OCI-M1 (cell line): ENCODE measurements around the gene RBM7.
A peak's percentile ranks its signal among the peaks of the same experiment; 100 is the strongest.

Experiments
- DNase-seq: peaks from one replicate; lab custom pipeline; 2025; lab: John Stamatoyannopoulos, UW

RBM7 gene

GRCh38 chr11:114400216-114400914 is at the start of gene RBM7, which contains the start of gene C11orf71:
RBM7 (plus strand) TSS chr11:114400666; CDS start chr11:114400672, 6 bp downstream.
C11orf71 (minus strand) TSS chr11:114400511; CDS start chr11:114400331, 180 bp downstream.
- DNase-seq = peak; percentile 99

GRCh38 chr11:114353443-114353842 is 47.0 kb upstream of the RBM7 start:
- no peak for DNase-seq

DNA sequence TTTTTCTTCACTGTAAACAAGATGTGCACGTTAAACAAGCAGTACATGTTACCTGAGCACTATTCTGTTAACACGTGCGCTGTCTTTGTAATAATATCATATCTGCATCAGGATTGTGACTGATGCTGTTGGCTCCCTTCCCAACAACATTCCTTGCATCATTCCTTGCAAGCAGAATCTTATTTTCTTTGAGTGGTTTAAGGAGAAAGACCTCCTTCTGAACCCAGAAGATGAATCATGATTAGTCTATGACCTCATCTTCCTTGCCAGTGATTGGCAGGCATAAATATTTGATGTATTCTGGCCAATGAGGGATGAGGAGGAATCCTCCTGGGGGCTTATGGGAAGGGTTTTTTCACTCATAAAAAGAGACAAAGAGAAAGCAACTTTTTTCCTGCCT is 46.4 kb upstream of the RBM7 start:
- no peak for DNase-seq

DNA sequence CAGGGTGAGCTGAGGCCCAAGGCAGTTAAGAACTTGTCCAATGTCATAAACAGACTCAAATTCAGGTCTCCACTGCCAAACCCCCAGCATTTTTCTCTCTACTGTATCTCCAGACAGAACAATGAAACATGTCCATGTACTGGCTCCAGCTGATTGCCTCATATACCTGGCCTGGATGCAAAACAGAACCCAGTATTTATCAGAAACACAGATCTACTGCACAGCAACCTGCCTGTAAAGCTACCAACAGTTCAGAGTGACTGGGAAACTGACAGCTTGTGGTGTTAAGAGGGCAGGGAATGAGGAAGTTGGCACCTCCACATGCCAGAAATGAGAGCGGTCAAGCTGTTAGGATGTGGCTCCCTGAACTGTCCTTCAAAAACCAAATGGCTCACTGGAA is 41.8 kb upstream of the RBM7 start:
- DNase-seq = peak; percentile 28

DNA sequence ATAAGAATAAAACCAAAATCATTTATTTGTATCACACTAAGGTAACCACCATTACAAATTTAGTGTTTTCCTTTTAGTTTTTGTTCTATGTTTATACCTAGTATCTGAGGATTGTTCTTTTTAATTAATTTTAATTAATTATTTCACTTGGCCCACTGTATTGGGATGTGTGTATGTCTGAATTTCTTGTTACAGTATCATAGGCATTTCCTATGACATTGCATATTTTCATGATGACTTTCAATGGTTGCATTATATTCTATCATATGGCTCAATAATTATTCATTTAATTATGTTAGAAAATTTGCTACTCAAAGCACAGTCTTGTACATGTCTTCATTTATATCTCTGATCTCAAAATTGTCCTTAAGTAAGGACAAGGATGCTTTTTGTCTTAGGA is 41.1 kb upstream of the RBM7 start:
- DNase-seq = no peak

DNA sequence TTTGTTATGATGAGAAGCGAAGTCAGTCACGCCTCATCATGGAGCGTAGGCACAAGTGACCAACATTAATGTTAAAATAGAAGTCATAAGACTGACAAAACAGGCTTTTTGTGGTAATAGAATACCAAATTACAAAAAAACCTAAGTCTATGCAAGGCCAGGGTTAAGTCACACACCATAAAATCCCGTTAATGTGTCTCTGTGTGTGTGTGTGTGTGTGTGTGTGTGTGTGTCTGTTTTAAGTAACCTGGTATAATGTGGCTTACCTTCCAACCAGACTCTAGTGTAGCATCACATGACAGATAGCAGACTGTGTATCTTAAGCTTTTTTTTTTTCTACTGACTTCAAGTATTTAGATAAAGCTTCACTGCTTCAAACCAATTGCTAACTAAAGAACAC is 38.1 kb upstream of the RBM7 start:
- no peak for DNase-seq

- no peak for DNase-seq
Observed at GRCh38 chr11:114362958-114363357, 37.5 kb upstream of the RBM7 start.

DNA sequence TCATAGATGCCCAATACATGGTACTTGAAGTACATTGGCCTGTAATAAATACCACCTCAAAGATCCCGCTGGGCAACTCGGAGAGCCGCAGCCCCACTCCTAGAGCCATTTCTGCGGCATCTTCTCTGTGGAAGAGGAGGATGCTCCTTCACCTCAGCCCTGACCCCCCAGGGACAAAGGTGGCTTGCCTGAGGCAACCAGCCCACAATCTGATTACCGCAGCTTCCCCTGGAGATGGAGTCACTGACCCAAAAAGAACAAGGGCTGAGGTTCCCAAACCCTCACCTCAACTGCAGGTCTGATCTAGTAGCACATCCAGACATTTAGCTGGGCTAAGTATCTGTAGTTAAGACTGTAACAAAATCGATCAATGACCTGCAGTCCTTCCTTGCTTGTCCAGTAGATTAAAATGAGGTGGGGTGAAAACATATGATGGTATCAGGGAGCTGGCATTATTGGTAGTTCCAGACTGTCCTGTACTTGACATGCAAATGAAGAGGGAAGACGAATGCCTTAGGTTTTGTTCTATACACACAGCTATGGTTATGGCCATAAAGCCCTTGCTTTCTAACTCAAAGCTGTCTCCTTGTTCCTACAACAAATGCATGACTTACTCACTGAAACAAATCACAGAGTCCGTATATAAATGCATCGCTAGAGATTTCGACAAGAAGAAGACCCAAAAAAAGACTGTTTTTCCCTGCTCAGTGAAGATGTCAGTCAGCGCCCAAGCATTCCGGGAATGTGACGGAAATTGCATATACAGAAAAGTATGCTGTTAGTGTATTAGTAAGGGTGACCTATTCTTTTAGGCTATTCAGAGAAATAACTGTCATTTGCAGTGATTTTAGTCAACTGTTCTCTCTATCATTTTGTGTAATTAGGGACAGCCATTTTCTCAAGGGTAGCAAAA is 33.9 kb upstream of the RBM7 start:
- DNase-seq = no peak

GRCh38 chr11:114367244-114367957 is 33.1 kb upstream of the RBM7 start:
- DNase-seq = no peak

- DNase-seq = no peak
Observed at GRCh38 chr11:114368918-114369680, 31.4 kb upstream of the RBM7 start.

DNA sequence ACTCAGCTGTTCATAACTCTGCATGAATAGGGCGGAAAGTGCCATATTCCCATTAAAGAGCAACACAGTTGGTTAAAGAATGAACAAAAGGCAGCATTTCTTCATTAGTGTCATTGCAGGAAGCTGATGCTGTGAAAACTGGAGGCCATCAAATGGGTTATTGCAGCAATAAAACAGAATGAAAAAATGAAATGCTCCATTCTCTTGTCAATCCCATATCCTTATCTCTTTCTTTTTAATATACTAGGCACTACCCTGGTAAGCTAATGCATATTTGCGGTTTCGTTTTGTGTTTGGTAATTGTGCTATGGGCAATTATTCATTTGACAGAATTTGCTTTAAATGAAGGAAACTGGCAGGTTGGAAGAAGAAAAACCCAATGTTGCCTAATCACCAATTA is 25.4 kb upstream of the RBM7 start:
- no peak for DNase-seq

DNA sequence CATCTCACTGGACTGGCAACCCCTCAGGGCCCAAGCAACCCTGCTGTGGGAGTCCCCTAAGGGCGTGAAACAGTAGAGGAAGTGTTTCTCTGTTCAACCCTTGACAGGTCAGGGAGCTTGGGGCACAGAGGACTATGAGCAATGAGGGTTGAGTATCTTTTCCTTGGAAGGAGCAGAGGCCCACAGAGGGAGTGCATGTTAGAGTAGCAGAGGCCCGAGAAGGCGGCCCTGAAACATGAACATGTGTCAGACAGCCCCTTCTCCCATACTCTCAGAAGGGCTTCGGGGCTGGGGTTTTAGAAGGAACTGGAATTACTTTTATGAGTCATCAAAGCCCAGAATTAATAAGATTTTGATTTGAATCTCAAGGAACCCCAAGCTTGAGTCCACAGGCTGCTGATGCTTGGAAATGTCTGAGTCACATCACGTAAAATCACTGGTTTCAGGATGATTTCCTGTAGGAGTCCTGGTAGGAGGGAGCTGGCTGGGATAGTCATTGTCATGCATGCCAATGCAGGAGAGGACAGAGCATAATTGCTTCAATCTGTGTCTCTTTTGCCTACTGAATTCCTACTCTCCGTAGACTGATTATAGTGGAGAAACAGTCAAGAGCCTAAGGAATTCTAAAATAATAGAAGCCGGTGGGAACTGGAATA is 22.7 kb upstream of the RBM7 start:
- DNase-seq = no peak

GRCh38 chr11:114379394-114380069 is 20.9 kb upstream of the RBM7 start:
- DNase-seq = no peak

- no peak for DNase-seq
Observed at GRCh38 chr11:114382509-114382908, 18.0 kb upstream of the RBM7 start.

DNA sequence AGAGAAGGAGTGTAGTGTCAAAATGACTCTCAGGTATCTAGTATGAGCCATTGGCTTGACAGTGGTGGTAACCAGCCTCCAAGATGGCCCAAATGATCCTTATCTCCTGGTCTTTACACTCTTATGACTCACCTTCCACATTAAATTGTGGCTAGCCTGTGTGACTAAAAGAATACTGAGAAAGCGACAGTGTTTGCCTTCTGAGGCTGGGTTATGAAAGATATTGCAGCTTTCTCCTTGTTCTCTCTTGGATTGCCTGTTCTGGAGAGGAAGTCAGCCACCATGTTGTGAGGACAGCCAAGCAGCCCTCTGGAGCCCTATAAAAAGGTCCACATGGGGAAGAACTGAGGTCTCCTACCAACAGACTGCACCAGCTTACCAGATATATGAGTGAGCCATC is 16.0 kb upstream of the RBM7 start:
- peak; percentile 23 for DNase-seq

- no peak for DNase-seq
Observed at GRCh38 chr11:114386131-114386530, 14.3 kb upstream of the RBM7 start.

DNA sequence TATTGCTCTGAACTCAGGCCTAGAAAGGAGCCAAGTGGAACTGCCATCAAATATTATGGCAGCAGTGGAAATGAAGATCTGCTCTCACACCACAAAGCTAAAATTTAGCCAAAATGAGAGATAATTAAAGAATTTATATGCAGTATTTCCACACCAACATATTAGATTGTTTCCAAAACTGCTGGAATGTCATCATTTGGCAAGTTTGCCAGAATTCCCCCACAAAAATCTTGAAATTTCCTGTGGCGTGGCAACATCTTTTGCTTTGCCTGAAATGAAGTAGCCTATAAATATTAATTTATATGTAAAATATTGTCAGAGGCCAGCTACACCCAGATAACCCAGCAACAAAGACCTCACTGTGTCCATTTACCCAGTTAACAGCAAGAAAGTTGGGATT is 13.9 kb upstream of the RBM7 start:
- no peak for DNase-seq

- DNase-seq = no peak
Observed at GRCh38 chr11:114392735-114393667, 7.5 kb upstream of the RBM7 start.

GRCh38 chr11:114395736-114396135 is 4.7 kb upstream of the RBM7 start:
- peak; percentile 56 for DNase-seq

DNA sequence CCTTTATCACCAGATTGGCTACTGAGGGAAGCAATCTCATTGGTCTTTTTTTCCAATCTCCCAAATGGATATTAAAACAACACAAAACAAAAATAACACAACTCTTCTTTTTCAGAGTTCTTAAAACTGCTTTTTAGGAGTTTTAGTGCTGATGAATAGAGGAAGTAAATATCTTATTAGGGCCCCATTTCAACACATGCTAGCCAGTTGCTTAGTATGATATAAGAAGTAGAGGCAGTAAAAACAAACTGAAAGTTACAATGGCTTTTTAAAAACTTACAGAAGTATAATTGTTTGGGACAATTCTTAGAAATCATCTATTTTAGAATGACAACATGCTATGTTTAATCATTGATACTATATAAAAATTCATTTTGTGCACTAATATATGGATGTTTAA is 3.5 kb upstream of the RBM7 start:
- DNase-seq = peak; percentile 25
